Bronchial epithelial cell (primary cell): ENCODE measurements around the gene DONSON. TPM values are rescaled to one million over a fixed set of nuclear protein-coding genes. Genes with fewer than 3 reads are reported as not detected.

Source experiments
- DNase-seq: peaks from one replicate; pipeline ENCODE4 v3.0.0-alpha.2; 2010; ENCODE audit warnings: low read depth
- FAIRE-seq: peaks from 2 replicates; lab custom pipeline; 2011; peaks lifted over from hg19 to GRCh38; lab: Jason Lieb, UNC
- H3K27me3 ChIP-seq: 2 replicates; pipeline ENCODE4 v1.5.1; 2011; ENCODE audit warnings: low read length; ENCODE audit not compliant: control insufficient read depth, insufficient read depth
- H3K36me3 ChIP-seq: 2 replicates; pipeline ENCODE4 v1.5.1; 2011; ENCODE audit warnings: low read length; ENCODE audit not compliant: control insufficient read depth, insufficient read depth
- H3K4me3 ChIP-seq: 2 replicates; pipeline ENCODE4 v1.5.1; 2011; ENCODE audit warnings: mild to moderate bottlenecking, low read depth, low read length, control low read depth
- CTCF ChIP-seq: IDR thresholded peaks from 2 replicates; pipeline ENCODE4 v1.5.1; 2011; ENCODE audit warnings: mild to moderate bottlenecking, moderate library complexity, low read length, control low read depth, inconsistent platforms; ENCODE audit not compliant: insufficient read depth, severe bottlenecking
- total RNA-seq: library from RNA; depleted of rRNA; stranded (reverse); fragments of >200 nt; gene quantifications from 2 replicates; pipeline ENCODE4 v1.2.1, GENCODE V29; 2014

Gene DONSON
- total RNA-seq, 1 donor from 2014 or later = 6.6 TPM

DNA sequence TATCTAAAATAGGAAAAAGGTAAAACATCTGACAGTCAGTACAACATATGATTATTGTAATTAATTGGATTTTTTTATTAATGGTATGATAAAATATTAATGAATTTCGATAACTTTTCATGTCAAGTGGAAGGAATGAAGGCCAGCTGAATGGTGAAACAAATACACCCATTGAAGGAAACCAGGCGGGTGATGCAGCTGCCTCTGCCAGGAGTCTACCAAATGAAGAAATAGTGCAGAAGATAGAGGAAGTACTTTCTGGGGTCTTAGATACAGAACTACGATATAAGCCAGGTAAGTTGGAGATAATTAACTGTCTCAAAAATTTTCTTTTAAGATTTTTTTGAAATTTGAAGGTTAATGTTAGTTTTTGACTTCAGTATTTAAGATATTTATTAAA is 42.4 kb downstream of the DONSON start:
- FAIRE-seq (no peak), DNase-seq (no peak)
- peaks cover 8% of the 10 kb centered on the region for H3K36me3 ChIP-seq
- no peak for TF ChIP-seq CTCF
- H3K4me3 ChIP-seq = no peak overlapping the region
- no peaks in the 10 kb centered on the region for H3K27me3 ChIP-seq

DNA sequence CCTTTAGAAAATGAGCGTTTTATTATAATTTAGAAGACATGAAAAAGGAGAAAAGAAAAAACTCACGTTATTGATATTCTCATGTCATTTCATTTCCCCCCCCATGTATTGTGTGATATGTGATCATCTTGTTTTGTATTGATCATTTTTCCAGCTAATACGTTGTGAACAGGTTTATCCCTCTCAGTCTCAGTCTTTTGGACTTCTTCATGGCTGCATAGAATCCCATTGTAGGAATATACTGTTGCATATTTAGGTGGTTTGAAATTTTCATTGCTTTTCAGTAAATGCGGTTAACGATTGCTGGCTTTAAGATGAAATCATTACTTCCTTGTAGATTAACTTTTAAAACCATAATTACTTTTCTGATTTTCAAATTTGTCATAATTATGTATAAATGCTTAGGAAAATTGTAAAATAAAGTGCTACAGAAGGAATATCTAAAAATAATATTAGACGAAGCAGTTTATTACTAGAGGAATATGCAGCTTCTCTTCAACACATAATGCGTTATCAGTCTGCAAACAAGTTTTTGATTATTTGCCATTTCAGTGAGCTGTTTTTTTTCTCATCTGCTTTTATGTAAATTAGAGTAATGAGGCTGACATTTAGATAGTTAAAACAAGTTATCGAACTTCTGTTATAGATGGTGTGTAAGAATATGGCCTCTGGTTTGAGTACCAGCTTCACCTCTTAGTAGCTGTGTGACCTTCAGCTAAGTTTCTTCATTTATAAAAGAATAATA is 43.9 kb downstream of the DONSON start:
- H3K27me3 ChIP-seq = no peaks in the 10 kb centered on the region

DNA sequence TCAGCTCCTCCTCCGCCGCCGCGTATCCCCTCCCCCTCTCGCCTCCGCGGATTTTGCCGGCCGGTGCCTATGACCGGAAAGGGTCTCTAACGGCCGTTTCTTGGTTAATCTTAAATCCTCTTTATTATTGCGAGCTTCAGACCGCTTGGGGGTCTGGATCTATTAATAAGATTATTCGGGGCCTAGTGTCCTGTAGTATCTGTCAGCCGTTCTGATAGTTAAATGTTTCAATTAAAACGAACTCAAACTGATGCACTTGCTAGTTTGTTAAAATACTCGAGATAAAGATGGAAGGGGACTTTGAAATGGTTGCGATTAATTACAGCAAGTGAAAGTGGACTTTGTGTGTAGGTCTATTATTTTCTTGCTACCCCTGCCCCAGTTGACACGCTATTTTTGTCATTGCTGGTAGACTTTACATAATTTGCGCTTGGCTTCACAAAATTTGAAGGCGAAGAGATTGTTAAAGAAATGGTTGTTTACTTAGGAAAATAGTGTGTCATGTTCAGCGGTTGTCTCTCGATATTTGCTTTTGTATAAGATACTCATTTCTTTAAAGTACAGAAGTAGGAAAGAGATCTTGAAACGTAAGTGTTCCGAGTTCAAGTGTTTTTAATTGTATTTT is 44.9 kb downstream of the DONSON start:
- H3K36me3 ChIP-seq = peaks cover 4% of the 10 kb centered on the region
- no peak for FAIRE-seq
- peak overlapping the region; percentile 92 for H3K4me3 ChIP-seq
- H3K27me3 ChIP-seq = no peaks in the 10 kb centered on the region
- peak; percentile 40 for DNase-seq
- TF ChIP-seq CTCF = no peak

More for the DNA sequence above, 43.9 kb downstream of the DONSON start:
- FAIRE-seq (no peak), DNase-seq (no peak)
- TF ChIP-seq CTCF = no peak
- H3K4me3 ChIP-seq = peak overlapping the region; percentile 92
- H3K36me3 ChIP-seq = peaks cover 2% of the 10 kb centered on the region

DNA sequence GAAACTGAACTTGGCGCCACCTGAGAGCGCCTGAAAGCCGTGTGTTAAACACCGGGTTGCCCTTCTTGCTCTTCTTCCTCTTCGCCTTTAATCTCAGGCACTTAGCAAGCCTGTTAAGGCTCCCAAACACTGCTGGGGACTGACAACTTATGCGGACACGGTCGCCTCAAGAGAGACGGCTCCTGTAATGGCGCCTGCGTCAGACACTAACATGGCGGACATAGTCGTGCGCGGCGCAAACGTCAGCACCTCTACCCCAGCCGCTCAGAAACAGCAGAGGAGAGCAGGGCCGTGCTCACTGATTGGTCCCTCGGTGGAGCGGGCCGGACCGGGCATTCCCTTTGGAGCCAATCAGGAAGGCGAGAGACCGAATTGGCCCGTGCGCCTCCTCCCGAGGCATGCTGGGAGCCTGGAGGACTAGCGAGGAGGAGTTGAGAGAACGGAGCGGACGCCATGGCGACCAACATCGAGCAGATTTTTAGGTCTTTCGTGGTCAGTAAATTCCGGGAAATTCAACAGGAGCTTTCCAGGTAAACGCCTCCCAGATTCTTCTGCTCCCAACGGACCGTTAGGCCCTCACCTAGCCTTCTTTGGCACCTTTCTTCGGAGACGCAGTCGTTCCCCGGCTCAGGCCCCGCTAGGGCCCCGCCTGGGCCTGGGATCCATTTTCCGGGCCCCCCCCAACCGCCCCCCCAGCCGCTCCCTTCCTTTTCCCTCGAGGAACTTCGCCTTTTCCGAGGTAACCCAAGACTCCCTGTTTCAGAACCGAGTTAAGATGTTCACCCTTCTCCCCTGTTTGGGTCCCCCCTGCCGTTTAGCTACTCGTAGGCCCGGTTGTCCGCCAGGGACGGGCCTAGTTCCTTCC is 45.6 kb downstream of the DONSON start, which contains the start of gene SON:
TSS of gene SON (plus strand) at position 399 of the 865 bp plus-strand sequence. CDS start at position 454, 55 bp downstream.
- no peak for TF ChIP-seq CTCF
- H3K4me3 ChIP-seq = peak within 1 kb of the TSS; percentile 92
- peak; percentile 96 for DNase-seq
- peaks cover 7% of the 10 kb centered on the region for H3K36me3 ChIP-seq
- peak; percentile 68 for FAIRE-seq
- H3K27me3 ChIP-seq = no peaks in the 10 kb centered on the region

DNA sequence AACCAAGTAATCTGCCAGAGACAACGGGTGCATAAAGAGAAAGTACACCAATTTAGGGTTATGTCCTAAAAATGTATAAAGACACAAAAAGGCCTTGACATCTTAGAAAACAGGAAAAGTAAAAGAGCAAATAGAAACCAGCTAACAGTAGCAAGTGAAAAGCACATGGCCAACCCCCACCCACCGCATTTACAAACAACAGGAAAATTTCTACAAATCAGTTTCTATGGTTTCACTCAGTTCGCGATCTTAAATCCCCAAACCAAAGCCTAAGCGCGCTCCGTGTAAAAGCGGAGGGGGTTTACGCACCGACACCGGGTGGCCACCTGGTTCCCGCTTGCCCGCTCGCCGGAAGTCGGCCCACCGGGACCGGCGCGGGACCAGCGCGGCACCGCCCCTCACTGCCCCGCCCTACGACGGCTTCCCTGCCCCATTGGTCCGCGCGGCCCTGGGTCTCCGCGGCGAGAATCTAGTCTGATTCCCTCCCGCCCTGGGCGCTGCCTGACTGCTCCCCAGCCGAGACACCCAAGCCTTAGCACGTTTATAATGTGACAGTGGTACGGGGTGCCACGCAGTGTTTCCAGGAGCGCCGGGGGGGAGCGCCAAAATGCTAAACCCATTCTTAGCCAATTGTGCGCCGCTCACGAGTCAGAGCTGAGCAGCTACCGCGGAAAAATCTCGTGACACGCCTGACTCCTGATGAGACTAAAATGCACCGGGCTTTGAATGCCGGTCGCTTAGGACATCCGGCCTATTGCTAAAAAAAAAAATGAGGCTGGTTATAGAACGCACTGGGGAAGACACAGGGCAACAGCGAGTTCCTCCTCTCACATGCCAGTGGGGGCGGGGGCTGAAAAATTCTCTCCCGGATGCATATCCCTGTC is 46.5 kb downstream of the DONSON start, which contains the start of gene GART:
TSS of gene GART (minus strand) at position 362 of the 884 bp plus-strand sequence. CDS start 2,802 bp downstream, outside the sequence.
- DNase-seq (peak; percentile 58), FAIRE-seq (no peak)

More for the DNA sequence above, 46.5 kb downstream of the DONSON start, which contains the start of gene GART:
- H3K27me3 ChIP-seq = no peaks in the 10 kb centered on the region
- peak within 1 kb of the TSS; percentile 92 for H3K4me3 ChIP-seq
- no peak for TF ChIP-seq CTCF
- peaks cover 9% of the 10 kb centered on the region for H3K36me3 ChIP-seq
